Retinal pigment epithelial cell (primary cell): Measurements from ENCODE around the gene INAVA.

Experiments used
- DNase-seq: peaks from one replicate; pipeline ENCODE4 v3.0.0-alpha.2; 2010; ENCODE audit warnings: low read depth
- H3K4me3 ChIP-seq: 2 replicates; pipeline ENCODE4 v1.5.1; 2011; ENCODE audit warnings: mild to moderate bottlenecking, low read length, control low read depth, moderate library complexity
- TF ChIP-seq, protein P1 (sequence below): conservative IDR thresholded peaks from 2 replicates; pipeline ENCODE4 v1.5.1; 2011; ENCODE audit warnings: low read depth, low read length, control low read depth, inconsistent platforms

INAVA gene

DNA sequence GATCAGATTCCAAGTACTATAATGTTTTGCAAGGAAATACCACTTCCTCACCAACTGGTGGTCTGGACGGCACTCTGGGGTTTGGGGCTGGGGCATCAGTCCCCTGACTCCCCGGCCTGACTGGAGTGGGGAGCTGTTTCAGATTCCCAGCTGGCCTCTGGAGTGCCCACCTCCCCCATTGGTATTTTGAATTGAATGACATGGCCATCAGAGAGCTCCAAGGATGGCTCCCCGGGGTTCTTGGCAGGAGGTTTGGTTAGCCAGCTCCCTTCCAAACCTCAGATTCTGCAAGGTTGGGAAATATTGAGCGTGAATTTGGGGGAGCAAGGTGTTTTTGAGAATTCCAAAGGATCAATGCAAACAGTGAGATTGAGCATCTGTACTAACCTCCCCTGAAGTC is 2.2 kb upstream of the INAVA start:
- no peak overlapping the region for H3K4me3 ChIP-seq
- TF ChIP-seq, protein P1, sequence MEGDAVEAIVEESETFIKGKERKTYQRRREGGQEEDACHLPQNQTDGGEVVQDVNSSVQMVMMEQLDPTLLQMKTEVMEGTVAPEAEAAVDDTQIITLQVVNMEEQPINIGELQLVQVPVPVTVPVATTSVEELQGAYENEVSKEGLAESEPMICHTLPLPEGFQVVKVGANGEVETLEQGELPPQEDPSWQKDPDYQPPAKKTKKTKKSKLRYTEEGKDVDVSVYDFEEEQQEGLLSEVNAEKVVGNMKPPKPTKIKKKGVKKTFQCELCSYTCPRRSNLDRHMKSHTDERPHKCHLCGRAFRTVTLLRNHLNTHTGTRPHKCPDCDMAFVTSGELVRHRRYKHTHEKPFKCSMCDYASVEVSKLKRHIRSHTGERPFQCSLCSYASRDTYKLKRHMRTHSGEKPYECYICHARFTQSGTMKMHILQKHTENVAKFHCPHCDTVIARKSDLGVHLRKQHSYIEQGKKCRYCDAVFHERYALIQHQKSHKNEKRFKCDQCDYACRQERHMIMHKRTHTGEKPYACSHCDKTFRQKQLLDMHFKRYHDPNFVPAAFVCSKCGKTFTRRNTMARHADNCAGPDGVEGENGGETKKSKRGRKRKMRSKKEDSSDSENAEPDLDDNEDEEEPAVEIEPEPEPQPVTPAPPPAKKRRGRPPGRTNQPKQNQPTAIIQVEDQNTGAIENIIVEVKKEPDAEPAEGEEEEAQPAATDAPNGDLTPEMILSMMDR = no peak
- DNase-seq = no peak

- TF ChIP-seq, protein P1 = no peak
- DNase-seq = no peak
- H3K4me3 ChIP-seq = no peak overlapping the region
These were observed 1.7 kb upstream of the INAVA start for GRCh38 chr1:200892958-200893357.

DNA sequence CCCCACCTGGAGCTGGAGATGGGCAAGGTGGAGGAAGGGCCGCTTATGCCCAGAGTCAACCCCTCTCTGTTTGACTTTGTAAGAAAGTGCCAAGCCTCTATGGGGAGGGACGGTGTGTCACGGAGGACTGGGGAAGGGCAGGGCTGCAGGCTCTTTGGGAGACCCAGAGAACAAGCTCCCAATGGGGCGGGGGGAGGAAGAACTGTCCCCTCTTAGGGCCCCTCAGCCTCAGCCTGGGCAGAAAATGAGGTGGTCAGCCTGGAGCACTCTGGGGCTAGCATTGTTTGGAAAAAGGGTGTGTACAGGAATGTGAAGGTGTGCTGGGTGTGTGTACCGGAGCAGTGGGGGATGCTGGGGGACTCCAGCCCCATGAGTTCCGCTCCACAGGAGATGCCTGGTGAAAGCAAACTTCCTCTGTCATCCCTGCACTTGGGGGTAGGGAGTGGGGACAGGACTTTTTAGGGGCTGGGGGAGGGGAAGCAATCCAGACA is 1.2 kb upstream of the INAVA start:
- TF ChIP-seq, protein P1 = no peak
- no peak overlapping the region for H3K4me3 ChIP-seq
- DNase-seq = no peak

DNA sequence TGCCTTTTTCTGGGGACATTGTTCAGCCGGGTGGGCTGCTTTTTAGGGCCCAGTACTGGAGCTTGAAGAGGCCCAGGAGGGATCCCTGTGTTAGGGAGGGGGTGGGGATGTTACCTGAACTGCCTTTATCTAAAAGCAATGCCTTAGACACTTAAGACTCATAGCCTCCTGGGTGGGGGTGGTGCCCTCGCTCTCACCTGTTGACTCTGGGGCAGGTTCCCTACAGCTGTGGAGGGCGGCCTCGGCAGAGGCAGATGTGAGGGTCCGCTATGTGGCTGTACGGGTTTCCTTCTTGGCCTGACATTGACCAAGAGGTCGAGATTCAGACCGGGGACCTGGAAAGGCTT is 716 bp downstream of the INAVA start:
- TF ChIP-seq, protein P1 = no peak
- no peak for DNase-seq
- no peak overlapping the region for H3K4me3 ChIP-seq

- DNase-seq = no peak
- no peak overlapping the region for H3K4me3 ChIP-seq
- TF ChIP-seq, protein P1 = no peak
These were observed 1.3 kb downstream of the INAVA start for GRCh38 chr1:200895801-200896530.

- H3K4me3 ChIP-seq = no peak overlapping the region
- DNase-seq = no peak
- TF ChIP-seq, protein P1 = no peak
These were observed 2.0 kb downstream of the INAVA start for GRCh38 chr1:200896531-200897196.

DNA sequence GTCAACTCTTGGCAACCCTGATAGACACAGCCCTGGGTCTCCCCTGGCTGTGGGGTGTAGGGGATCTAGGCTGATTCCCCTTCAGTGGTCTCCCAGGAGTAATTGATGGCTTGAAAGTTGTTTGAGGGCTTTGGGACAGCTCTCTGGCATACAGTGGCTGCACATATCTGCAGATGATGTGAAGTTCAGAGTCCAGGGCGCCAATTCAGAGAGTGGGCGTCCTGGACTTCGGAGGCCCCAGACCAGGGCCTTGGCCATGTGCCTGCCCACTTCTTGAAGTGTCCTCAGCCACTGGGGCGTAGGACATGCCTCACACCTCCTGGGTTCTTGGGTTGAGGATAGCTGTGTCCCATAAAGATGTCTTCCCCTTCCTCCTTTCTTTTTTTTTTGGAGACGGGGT is 2.6 kb downstream of the INAVA start:
- no peak for DNase-seq
- no peak overlapping the region for H3K4me3 ChIP-seq
- TF ChIP-seq, protein P1 = no peak
